Camera-type eye (tissue), 1 donor: ENCODE measurements around the gene MOV10. TPM values are rescaled to one million over a fixed set of nuclear protein-coding genes. Genes with fewer than 3 reads are reported as not detected.

Experiments
- total RNA-seq: library from RNA; depleted of rRNA; stranded (reverse); fragments of >200 nt; gene quantifications from one replicate; pipeline ENCODE4 v1.2.3, GENCODE V29; 2014

Gene MOV10
- total RNA-seq: 34.3 TPM

GRCh38 chr1:112674440-112674985 is at the start of gene MOV10:
Gene MOV10 (plus strand): TSS chr1:112674659. CDS start chr1:112674913, 254 bp downstream.

GRCh38 chr1:112706505-112707220 is 32.2 kb downstream of the MOV10 start, which contains the start of gene RHOC:
Gene RHOC (minus strand): TSS chr1:112707127. CDS start chr1:112703799, 3,328 bp downstream.

GRCh38 chr1:112715264-112716053 is 41.0 kb downstream of the MOV10 start, which contains the start of gene PPM1J:
Gene PPM1J (minus strand): TSS chr1:112715332. CDS start chr1:112715301, 31 bp downstream.

Other genes with a start within 250 kb of the MOV10 start
- 50.8 TPM for gene WNT2B, start 165.7 kb upstream of the MOV10 start, total RNA-seq
- 49.9 TPM for gene ST7L, start 55.5 kb upstream of the MOV10 start, total RNA-seq
- 127 TPM for gene CAPZA1, start 54.8 kb upstream of the MOV10 start, total RNA-seq
- gene RHOC, start 32.5 kb downstream of the MOV10 start, total RNA-seq: 99.1 TPM
- 1.8 TPM for gene PPM1J, start 40.7 kb downstream of the MOV10 start, total RNA-seq